HTERT RPE-1 (cell line): ENCODE measurements around the gene SYT1.

Experiments
- in situ Hi-C: fragments of 300-500 bp; cut with MboI; formaldehyde crosslinking; loops from 4 replicates; pipeline ENCODE4 v1.14.3; 2020; ENCODE audit warnings: low sequenced_read_pairs

Gene SYT1

GRCh38 chr12:79380402-79380801 lies 515.8 kb downstream of the SYT1 start:
- in situ Hi-C loops: no loop called here

DNA sequence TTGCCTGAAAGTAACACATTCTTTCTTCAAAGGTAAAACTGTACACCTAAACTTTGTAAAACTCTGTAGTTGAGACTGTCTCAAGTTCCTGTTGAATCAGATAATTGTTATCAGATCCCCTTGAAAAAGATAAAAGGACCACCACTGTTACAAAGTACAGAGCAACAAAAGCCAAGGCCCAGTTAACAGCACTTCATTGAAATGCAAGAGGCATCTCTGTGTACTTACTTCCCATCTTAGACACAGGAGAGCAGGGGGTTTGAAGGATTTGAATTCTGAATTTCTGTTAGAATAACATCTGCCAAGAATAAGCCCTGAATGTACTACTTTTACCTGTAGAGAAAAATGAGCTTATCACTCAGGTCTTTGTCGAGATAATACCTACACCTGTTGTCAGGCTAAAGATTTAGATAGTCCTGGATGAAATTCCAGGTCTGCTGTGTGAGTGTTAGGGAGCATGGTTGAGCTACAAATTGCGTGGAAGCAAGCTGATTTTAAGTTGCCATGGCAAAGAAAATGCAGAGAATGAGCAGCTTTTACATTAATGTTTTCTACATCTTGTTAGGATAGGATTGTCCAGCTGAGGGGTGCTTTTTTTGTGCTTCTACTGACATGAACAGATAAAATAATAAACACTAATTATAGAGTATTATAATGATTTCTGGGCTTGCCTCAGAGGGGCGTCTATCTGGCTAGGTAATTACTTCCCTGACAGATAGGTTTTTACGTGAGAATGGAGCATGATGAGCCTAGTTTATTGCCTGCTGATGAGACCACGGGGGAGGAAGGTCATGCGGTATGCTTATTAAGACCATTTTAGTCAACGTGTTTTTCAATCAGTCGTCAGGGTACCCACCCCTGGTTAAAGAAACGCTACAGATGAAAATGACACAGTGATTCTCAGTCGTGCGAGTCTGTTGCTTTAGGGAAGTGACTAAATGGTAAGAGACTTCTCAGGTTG lies 517.0 kb downstream of the SYT1 start:
- in situ Hi-C loops: no loop called here

DNA sequence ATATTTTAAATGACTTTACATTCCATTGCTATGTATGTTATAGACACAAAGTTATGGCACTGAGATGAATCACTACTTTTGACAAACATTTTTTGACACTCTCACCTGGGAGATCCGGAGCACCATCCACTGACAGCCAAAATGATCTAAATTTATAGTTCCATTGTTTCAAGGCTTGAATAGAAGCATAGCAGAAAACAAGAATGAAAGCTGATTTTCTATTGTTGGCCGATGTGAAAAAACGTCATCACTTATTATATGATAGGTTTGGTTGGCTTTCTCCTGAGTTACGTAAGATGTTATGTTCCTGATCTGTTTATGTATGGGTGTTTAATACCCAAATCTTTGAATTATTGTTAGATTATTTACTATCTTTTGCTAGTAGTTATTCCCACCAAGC lies 520.0 kb downstream of the SYT1 start:
- in situ Hi-C loops: no loop called here

DNA sequence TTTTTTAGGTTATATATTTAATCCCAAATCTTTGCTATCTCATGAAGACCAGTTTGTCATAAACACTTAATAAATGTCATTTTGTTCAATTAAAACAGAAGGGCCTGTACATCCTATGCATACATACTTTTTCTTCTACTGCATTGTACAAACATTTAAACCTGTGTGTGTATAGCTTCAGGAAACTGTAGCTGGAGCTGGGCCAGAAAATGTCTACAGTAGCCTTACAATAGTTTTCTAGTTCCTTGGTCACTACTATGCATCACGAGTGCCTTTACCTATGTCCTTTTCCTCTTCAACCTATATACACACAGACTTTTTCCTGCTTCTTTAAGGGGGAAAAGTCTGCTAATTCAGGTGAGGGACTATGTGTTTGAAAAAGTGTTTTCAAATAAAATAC lies 523.4 kb downstream of the SYT1 start:
- in situ Hi-C loops: no loop called here

DNA sequence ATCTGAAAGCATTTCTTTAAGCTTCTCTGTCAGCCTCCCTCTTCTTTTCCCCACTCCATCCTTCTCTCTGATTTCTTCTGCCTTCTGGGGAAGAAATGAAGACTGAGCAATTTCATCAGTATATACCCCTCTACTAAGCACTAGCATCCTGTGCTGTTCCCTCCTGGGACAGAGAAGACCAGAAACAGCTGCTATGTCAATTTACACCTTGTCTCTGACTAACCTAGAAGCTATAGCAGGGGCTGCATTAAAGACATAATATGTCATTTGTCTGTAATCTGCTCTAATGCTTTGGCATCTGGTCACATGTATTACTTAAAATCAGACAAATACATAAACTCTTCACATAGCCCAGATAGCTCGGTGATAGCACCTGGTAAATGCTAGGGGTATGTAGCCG lies 529.3 kb downstream of the SYT1 start:
- in situ Hi-C loops: no loop called here

- in situ Hi-C loops: no loop called here
Observed at GRCh38 chr12:79397609-79398008, 533.0 kb downstream of the SYT1 start.

GRCh38 chr12:79400481-79400880 lies 535.9 kb downstream of the SYT1 start:
- in situ Hi-C loops: no loop called here

- in situ Hi-C loops: no loop called here
Observed at GRCh38 chr12:79402606-79403005, 538.0 kb downstream of the SYT1 start.

GRCh38 chr12:79406993-79407392 lies 542.4 kb downstream of the SYT1 start:
- in situ Hi-C loops: no loop called here

- in situ Hi-C loops: no loop called here
Observed at GRCh38 chr12:79407671-79408622, 543.4 kb downstream of the SYT1 start.

GRCh38 chr12:79408689-79409088 lies 544.1 kb downstream of the SYT1 start:
- in situ Hi-C loops: no loop called here

GRCh38 chr12:79409562-79409961 lies 545.0 kb downstream of the SYT1 start:
- in situ Hi-C loops: no loop called here

DNA sequence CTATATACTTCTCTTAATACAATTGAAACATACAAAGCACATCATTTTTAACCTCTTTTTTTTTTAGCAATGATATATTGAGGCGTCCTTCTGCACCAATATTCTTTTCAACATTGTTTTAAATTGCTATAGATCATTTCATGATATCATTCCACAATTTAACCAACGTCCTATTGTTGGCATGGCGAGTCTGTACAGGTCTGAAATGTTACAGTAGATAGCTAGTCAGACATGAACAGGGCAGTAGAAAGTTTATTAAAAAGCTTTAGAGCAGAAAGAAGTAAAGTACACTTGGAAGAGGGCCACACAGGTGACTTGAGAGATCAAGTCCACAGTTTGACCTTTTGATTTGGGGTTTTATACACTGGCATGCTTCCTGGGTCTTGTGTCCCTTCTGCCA lies 547.2 kb downstream of the SYT1 start:
- in situ Hi-C loops: no loop called here

DNA sequence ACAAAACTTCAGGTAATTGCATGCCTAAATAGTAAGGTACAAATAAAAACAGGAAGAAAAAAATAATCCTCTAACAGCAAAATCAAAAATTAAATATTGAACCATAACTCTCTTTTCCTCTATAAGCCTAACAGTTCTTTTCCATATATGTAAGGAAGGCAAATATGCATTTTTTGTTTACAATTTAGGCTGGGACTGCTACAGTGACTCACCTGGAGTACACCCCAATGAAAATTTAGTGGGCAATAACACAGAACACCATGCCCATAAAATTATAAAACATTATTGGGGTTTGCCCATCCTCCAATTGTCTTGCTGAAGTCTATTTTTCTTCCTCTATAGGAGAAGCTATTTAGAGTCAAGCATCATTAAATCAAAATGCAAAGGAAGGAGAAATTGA lies 549.2 kb downstream of the SYT1 start:
- in situ Hi-C loops: no loop called here

- in situ Hi-C loops: no loop called here
Observed at GRCh38 chr12:79414252-79414651, 549.7 kb downstream of the SYT1 start.

GRCh38 chr12:79415321-79415720 lies 550.7 kb downstream of the SYT1 start:
- in situ Hi-C loops: no loop called here

- in situ Hi-C loops: no loop called here
Observed at GRCh38 chr12:79415746-79416435, 551.3 kb downstream of the SYT1 start.

DNA sequence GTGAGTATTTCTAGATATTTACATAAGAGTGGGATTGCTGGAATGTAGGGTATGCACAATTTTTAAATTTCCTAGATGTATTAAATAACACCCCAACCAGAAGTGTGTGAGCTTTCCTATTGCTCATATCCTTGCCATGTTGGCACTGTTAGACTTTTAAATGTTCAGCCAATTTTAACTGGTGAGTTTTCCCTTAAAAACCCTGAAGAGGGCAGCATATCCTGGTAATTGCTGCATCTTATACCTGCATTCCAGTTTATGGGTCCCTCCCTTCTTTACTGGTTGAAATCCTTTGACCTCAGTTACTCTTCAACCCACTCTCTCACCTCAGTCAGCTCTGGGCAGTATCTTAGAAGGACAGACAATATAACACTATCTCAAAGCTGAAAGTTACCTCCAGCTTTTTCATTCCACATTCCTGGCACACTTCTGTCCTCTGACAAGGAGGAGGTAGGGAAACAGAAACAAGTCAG lies 555.6 kb downstream of the SYT1 start:
- in situ Hi-C loops: no loop called here

DNA sequence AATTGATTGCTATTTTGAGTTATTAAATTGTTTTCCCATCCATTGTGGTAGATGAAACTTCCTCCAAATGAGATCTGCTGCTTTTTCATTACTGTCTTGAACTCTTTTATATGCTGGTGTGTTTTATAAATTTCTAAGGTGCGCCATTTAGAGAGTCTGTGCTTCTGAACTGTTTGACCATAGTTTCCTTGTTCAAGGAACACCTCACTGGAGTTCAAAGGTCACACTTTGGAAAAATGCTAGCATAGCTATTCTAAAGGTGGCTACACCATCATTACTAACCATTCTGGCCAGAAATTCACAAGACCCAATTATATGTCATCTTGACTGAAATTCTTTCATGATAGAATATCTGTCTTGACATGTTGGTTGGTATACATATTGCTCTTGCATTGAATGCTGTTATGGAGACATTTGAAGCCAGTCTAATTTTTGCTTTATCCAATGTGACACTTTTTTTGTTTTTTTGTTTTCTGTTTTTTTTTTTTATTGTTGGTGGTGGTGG lies 556.7 kb downstream of the SYT1 start:
- in situ Hi-C loops: no loop called here

- in situ Hi-C loops: no loop called here
Observed at GRCh38 chr12:79422060-79422812, 557.7 kb downstream of the SYT1 start.
